HG03342 (cell line): ENCODE results near the gene OVCA2.

ENCODE experiments used
- ATAC-seq: cut with Tn5 transposase; IDR thresholded peaks from one replicate; pipeline ENCODE4 v1.9.1; 2021; ENCODE audit warnings: mild to moderate bottlenecking, moderate library complexity; ENCODE audit not compliant: unreplicated experiment

Gene OVCA2

DNA sequence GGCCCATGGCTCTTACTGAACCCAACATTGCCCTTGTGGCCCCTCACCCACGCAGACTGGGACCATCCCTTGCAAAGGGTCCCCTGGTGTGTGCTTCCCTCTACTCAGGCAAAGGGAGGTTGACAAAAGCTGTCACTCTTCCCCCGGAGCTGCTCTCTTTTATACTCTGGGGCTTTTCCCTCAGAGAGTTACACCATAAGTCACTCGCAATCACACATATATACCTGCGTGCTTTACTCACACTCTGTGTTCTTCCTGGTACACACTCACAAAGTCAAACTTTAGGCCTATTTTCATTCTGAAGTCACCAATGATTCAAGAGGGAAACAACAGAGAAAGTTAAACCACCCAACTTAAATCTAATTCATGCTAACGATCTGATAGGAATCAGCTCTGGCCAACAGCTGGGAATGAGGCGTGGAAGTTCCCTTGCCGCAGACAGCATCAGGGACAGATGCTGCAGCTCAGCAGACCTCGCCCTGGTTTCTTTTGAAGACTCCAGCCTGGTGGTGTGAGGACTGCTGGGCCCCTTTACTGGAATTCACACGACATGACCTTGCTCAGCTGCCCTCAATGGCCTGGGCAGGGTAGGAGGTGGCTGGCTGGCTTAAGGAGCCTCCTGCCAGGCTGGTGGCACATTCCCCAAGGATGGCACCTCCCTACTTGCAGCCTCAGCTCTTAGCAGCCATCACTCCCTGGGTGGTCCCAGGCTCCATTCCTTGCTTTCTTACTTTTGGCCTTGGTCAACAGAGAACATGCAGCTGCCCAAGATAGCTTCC is 40.4 kb downstream of the OVCA2 start:
- ATAC-seq = no peak

- peak; percentile 43 for ATAC-seq
Observed at GRCh38 chr17:2083613-2084035, 41.8 kb downstream of the OVCA2 start.

GRCh38 chr17:2084036-2084765 is 42.4 kb downstream of the OVCA2 start:
- no peak for ATAC-seq

- no peak for ATAC-seq
Observed at GRCh38 chr17:2084766-2085647, 43.2 kb downstream of the OVCA2 start.

DNA sequence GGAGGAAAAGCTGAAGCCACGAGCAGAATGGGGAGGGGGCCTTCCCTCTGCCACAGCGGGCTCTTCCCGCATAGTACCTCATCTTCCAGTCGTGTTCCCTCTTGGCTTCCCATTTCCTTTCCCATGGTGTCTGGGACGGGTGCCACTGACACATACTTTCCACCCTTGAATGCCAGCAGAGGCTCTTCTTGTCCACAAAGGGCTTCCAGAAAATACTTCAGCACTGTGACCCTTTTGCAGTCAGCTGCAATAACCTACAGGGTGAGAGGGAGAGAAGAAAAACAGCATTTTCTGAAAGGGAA is 43.8 kb downstream of the OVCA2 start:
- no peak for ATAC-seq

DNA sequence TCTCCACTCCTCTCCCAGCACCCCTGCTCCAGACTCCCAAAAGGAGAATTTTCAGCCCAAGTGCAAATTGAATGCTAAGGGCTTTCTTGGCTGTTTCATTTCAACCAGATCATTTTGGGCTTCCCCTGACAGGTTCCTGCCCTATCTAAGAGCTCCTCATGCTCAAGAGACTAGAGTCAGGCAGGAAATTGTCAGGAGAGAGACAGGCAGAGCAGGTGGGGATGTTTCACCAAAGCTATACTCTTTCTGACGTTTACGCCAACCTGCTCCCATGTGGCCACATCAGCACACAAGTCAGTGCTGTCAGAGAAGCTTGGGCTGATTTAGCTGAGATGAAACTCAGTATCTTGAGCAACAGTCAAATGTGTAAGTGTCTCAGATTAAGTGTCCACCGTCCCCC is 44.5 kb downstream of the OVCA2 start:
- no peak for ATAC-seq

DNA sequence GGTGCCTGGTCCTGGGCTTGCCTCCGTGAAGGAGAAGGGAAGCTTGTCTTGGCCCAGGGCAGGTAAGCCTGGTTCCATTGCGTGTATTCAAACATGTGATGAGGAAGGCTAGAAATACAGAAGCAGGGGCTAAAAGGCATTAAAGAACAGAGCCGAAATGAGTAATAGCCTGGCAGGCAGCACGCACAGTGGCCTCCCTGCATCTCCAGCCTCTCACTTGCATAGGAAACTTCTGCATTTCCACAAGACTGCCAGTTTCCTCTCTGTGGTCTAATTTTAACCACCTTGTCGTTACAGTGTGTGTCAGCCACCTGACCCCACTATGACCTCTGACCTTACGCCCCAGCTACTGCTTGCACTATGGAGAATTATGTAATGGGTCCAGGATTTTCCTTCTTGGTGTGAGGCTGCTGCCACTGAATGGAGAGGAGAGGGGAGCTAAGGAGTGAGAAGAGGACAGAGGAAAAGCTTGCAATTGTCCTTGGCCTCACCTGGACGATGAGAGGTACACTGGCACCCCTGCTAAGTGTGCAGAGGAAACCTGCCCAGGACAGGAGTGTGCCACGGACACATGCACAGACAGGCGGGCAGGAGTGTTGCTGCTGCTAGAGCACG is 45.9 kb downstream of the OVCA2 start:
- ATAC-seq = no peak

DNA sequence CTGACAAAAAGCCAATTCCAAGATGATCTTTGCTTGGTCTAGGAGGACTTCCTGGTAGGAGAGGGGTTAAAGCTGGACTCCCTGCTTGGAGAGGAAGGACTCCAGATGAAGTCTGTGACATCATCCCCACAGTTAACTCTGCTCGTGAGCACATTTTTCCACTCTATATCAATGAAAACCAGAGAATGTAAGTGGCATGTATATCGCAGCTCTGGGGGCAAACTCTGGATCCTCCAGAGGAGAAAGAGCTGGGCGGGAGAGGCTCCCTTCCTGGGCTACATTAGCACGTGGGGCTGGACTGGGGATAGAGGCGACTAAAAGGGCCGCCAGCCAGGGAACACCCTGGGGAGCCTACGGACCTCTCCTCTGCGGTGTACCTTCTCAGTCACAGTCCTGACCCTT is 47.2 kb downstream of the OVCA2 start:
- peak; percentile 20 for ATAC-seq

GRCh38 chr17:2090210-2090641 is 48.4 kb downstream of the OVCA2 start:
- ATAC-seq = no peak

GRCh38 chr17:2090804-2091534 is 49.1 kb downstream of the OVCA2 start:
- ATAC-seq = no peak

GRCh38 chr17:2092253-2092652 is 50.4 kb downstream of the OVCA2 start:
- no peak for ATAC-seq
